HG03457 (cell line): Measurements from ENCODE around the gene POLR1A.

Experiments
- ATAC-seq: cut with Tn5 transposase; IDR thresholded peaks from one replicate; pipeline ENCODE4 v1.9.1; 2021; ENCODE audit warnings: moderate number of reproducible peaks; ENCODE audit not compliant: unreplicated experiment

POLR1A gene

GRCh38 chr2:86105252-86105968 lies at the start of gene POLR1A:
TSS of gene POLR1A (minus strand) at chr2:86105886. CDS start at chr2:86105776, 110 bp downstream.
- peak; percentile 53 for ATAC-seq

GRCh38 chr2:86150502-86150901 lies 44.8 kb upstream of the POLR1A start:
- ATAC-seq, result no peak

DNA sequence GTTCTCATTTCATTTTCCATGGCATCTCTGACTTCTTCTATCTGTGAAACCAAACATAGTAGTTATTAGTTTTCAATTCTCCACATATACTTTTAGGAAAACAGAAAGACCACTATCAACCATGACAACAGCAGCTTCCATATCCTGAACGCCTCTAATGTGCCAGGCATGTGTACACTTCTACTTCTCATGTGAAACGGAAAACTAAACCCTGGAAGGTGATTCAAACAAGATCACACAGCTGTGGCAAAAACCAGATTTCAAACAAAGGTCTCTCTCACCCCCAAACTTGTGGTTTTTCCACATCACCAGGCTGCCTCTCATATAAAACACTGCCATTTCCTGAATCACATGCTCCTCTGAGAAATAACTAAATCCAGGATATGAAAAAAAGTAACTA lies 42.1 kb upstream of the POLR1A start:
- ATAC-seq, result no peak

DNA sequence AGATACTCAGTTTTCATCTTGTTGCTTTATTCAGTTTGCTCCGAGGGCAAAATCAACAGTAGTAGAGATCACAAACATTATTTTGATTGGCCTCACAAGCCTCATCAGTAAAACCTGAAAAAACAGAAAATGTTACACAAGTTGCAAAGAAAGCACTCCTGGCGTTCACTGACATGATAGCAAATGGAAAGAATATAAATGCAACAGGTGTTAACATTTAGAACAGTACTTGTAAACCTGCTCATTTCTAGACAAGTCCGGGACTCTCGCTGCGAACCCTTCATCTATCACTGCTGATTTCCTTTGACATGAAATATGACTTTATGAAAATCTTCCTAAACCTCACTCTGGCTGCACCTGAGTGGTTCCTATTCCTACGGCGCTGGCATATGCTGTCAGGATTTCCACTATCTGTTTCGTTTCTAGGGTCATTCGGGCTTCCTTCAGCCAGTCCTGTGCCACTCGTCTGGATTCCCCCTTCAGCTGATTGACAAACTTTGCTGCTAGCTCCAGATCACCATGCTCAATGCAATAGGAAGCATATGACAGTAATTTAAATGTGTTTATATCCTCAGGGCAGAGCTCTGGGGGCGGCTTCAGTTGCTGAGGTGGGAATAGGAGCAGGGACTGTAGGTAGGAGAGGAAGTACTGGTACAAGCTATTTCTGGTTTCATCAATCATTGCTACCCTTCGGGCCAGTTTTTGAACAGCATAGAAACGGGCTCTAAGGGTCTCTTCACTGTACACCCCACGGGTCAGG lies 38.4 kb upstream of the POLR1A start:
- ATAC-seq, result no peak

GRCh38 chr2:86143307-86143706 lies 37.6 kb upstream of the POLR1A start:
- ATAC-seq, result no peak

DNA sequence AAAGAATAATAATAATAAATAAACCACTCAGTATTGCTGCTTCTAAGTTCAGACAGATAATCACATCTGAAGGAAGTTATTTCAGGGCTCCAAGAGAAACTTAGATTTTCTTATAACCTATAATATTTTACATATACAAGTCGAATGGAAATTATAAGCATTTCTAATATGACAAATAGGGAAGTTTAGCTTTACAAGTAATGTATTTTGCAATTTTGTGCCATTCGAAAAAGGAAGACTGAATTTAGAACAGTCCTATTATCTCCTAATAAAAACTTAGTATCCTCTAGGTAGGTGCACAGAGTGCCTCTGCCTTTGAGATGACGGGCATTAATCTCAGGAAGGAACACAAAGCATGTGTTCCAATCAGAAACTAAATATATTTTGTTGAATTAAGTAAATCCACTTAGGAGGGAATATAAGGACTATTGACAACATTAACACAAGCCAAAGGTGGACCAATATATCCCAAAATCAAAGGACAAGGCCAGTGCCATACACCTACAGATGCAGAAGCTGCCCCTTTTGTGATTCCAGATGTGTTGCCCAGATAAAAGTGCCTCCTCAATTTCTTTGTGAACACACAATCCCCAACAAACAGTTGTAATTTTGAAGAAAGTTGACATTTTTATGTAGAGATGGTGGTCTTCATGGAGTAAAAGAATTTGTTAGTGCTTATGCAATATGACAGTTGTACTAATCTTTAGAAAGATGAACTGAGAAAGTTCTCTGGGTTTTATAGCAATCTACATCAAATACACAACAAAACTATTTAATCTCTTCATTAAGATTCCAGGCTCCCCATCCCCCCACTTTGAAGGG lies 37.0 kb upstream of the POLR1A start:
- no peak for ATAC-seq

GRCh38 chr2:86140969-86141392 lies 35.3 kb upstream of the POLR1A start:
- no peak for ATAC-seq

DNA sequence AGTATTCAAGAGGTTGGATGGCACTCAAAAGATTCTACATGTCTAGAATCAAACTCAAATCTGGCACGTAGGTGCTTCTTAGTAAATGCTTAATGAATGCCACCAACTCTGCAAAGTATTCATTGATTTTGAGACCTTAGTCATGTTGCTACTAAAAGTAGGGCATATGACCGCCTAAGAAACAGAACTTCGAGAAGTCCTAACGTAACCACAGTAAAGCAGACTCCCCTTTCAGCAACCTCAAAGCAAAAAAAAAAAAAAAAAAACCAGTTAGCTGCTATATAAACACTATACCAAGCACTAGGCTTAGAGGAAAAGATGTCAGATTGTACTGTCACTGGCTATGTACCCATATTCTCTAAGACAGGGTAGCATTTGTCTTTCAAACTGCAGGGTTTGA lies 34.3 kb upstream of the POLR1A start:
- no peak for ATAC-seq

GRCh38 chr2:86138736-86139625 lies 33.3 kb upstream of the POLR1A start:
- no peak for ATAC-seq

GRCh38 chr2:86136141-86136540 lies 30.5 kb upstream of the POLR1A start:
- no peak for ATAC-seq

DNA sequence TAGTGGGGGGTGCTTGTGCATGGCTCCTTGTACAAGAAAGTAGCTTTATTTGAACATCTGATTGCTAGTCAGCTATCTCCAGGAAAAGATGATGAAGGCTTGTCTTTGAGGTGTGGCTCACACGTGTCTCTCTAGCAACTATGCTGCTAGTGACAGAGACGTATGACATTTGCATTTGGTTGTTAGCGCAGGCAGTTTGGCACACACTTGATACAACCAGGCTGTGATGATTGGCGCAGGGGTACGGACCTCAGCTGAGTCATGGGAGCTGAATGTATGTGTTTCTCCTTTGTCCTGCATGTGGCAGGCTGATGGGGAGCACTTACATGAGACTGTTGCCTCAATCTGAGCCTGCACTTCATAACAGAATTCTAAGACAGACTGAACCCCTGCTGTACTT lies 30.0 kb upstream of the POLR1A start:
- ATAC-seq, result no peak

- ATAC-seq, result no peak
These were observed 29.0 kb upstream of the POLR1A start for GRCh38 chr2:86134709-86135108.

- no peak for ATAC-seq
These were observed 19.0 kb upstream of the POLR1A start for GRCh38 chr2:86124683-86125082.

- ATAC-seq, result no peak
These were observed 17.7 kb upstream of the POLR1A start for GRCh38 chr2:86123328-86123925.

- ATAC-seq, result no peak
These were observed 12.4 kb upstream of the POLR1A start for GRCh38 chr2:86118130-86118529.

DNA sequence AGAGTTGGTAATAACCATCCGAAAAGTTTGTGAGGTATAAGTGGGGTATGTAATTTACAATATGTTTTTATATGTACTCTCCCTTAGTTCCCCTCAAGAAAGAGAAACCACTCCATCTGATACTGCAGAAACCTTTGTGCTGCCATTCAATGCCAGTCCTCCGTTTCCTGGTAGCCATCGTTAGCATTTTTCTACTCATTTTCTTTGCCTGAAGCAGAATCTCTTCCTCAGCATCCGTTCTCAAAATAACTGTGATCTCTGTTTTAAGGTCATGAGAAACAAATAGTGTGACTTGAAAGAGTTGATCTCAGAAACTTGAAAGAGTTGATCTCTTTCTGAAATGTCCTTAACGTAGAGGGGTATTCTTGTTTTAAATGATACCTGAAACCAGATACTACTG lies 1.3 kb upstream of the POLR1A start:
- no peak for ATAC-seq

DNA sequence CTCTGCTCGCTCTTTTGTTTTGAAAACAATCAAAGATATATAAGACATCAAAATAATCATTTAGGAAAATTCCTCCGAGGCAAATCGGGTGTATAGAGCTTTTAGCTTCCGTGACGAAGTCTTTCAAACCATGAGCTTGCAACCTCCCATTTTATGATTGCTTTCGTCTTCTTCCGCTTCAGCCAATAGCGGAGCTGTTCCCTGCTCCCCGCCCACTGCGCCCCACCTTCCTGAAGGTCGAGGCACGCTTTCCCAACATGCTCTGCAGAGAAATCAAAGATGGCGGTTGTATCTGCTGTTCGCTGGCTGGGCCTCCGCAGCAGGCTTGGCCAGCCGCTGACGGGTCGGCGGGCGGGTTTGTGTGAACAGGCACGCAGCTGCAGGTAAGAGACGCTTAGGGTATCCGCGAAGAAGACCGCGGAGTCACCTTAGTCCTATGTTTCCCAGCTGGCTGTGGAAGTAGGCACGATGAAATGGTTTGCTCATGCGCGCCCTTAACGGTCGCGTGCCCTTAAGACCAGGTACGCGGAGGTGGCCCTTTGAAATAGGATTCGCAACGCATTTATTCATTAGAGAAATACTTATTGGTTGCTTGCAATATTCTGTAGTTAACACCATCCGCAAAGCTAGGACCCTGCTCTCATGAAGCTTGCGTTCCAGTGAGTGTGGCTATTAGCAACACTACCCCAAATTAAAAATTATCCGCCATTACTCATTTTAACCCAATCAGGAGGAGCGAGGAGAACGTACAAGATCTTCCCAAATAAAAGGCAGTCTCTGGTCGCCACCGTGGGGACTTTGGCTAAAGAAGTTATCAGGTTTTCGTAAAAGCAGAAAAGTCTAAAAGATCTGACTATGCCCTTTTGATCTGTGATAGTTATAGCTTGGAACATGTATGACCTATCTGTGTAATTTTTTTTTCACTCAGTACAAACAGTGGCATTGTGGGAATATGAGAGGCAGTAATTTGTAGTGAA lies 571 bp upstream of the POLR1A start, which contains the start of gene PTCD3:
PTCD3 (plus strand) TSS at position 267 of the 977 bp plus-strand sequence; CDS start at position 280, 13 bp downstream.
- ATAC-seq, result peak; percentile 63

- ATAC-seq, result no peak
These were observed 3.5 kb downstream of the POLR1A start for GRCh38 chr2:86102157-86102556.

GRCh38 chr2:86097913-86098312 lies 7.8 kb downstream of the POLR1A start:
- ATAC-seq, result no peak
